Measurements from ENCODE around the gene SRGAP2B.
"Not testable (repeated sequence)": the region's sequence is repeated elsewhere in the genome, so short reads cannot be mapped to it uniquely, and the experiment has no call there.

GRCh38 chr1:145048181-145048856, 46.8 kb downstream of the SRGAP2B start:
- TF ChIP-seq POLR2A (IDR thresholded peaks at IDR 0.05; ENCODE audit: low read length); GATA1 (IDR thresholded peaks at IDR 0.05; ENCODE audit: low read depth, low read length): not testable (repeated sequence)

All from erythroblast (primary cell).